A549 treated with CpdA at 1 μM for 4 hours (cell line): ENCODE data around the gene CRACDL. TPM values are rescaled to one million over a fixed set of nuclear protein-coding genes. Genes with fewer than 3 reads are reported as not detected.

Experiments
- total RNA-seq: library from RNA; stranded (reverse); fragments of 200-300 nt; extraction: Qiagen RNA extraction; gene quantifications from 5 replicates; pipeline ENCODE4 v1.2.3, GENCODE V29; 2022; ENCODE audit warnings: low read depth

The CRACDL gene, protein sequence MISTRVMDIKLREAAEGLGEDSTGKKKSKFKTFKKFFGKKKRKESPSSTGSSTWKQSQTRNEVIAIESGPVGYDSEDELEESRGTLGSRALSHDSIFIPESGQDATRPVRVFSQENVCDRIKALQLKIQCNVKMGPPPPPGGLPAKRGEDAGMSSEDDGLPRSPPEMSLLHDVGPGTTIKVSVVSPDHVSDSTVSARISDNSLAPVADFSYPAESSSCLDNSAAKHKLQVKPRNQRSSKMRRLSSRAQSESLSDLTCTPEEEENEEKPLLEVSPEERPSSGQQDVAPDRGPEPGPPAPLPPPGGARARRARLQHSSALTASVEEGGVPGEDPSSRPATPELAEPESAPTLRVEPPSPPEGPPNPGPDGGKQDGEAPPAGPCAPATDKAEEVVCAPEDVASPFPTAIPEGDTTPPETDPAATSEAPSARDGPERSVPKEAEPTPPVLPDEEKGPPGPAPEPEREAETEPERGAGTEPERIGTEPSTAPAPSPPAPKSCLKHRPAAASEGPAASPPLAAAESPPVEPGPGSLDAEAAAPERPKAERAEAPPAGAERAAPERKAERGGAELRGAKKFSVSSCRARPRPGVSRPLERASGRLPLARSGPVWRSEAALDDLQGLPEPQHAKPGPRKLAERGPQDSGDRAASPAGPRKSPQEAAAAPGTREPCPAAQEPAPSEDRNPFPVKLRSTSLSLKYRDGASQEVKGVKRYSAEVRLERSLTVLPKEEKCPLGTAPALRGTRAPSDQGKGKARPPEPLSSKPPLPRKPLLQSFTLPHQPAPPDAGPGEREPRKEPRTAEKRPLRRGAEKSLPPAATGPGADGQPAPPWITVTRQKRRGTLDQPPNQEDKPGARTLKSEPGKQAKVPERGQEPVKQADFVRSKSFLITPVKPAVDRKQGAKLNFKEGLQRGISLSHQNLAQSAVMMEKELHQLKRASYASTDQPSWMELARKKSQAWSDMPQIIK
- total RNA-seq, result 0.49 to 0.89 TPM (median 0.54 TPM) in 5 replicates

DNA sequence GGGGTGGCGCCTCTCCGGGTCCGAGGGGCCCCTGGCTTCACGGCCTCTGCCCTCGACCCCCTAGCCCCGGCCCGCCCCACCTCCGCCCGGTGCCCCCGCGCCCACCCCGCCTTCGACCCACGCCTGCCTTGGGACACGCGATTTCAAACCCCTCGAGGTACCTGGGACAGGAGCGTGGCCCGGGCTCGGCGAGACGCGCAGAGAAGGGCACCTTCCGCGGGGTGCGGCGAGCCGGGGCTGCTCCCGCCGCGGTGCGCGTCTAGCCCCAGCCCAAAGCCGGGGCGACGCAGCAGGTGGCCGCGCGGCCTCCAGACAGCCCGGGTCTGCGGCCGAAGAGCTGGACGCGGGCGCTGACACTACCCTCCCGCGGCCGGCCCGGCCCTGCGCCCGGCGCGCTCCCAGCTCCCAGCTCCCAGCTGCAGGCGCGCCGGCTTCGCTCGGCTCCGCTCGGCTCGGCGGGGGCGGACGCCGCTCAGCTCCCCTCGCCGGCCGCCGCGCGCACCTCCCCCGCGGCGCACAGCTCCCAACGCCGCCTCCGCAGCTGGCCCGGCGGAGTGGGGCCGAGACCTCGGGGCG, at the start of gene CRACDL:
CRACDL (minus strand) TSS at position 449 of the 576 bp plus-strand sequence. CDS start 89,425 bp downstream, outside the sequence.

Other genes starting within 250 kb of the CRACDL start
- 0.80 to 2.1 TPM (median 1.2 TPM) in 5 replicates for gene MGAT4A, start 205.1 kb downstream of the CRACDL start, total RNA-seq
- 0.27 to 0.53 TPM (median 0.40 TPM) in 5 replicates for gene C2orf15, start 205.5 kb upstream of the CRACDL start, total RNA-seq
- 2.8 to 6.8 TPM (median 5.1 TPM) in 5 replicates for gene TSGA10, start 218.7 kb upstream of the CRACDL start, total RNA-seq
- 3.6 to 5.5 TPM (median 3.8 TPM) in 5 replicates for gene LIPT1, start 218.7 kb upstream of the CRACDL start, total RNA-seq
- gene MITD1, start 244.8 kb upstream of the CRACDL start, total RNA-seq, result 27.1 to 37.5 TPM (median 28.5 TPM) in 5 replicates
- 32.4 to 72.8 TPM (median 34.5 TPM) in 5 replicates for gene MRPL30, start 245.0 kb upstream of the CRACDL start, total RNA-seq